GDM1 (cell line): ENCODE data around the gene EPN3.

Experiments
- DNase-seq: peaks from one replicate; lab custom pipeline; 2025; lab: John Stamatoyannopoulos, UW

The EPN3 gene

DNA sequence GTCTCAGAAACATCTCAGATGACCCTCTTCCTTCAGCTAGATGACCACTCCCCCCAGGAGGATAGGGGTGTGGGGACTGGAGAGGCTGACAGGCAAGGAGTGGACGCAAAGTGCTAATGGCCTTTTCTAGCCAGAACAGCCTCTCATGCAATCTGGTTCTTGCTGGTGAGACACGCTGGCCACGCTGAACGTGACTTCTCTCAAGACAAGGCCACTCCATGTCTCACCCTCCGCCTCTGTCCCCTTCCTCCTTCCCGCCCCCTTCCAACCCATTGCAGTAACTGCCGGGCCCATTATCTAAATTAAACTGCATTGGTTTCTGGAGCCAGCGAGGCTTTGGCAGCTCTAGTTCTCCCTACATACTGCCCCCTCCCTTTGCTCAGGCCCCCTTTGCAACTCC lies 37.5 kb downstream of the EPN3 start:
- DNase-seq, result no peak

DNA sequence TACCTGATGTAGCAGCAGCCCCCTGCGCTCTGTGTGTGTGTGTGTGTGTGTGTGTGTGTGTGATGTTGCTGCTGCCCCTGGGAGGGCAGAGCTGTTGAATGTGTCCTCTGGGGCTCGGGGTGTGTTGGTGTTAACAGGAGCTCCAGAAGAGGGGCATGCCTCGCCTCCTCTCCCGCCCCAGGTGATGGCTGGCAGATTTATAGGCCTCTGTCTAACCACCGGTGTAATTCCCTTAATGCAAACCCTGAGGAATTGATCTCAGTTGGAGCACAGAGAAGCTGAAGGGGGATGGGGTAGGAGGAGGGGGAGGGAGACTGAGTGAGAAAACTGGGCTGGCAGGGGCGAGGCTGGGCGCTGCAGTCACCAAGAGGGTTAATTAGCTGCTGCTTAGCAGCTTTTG lies 38.0 kb downstream of the EPN3 start:
- no peak for DNase-seq

DNA sequence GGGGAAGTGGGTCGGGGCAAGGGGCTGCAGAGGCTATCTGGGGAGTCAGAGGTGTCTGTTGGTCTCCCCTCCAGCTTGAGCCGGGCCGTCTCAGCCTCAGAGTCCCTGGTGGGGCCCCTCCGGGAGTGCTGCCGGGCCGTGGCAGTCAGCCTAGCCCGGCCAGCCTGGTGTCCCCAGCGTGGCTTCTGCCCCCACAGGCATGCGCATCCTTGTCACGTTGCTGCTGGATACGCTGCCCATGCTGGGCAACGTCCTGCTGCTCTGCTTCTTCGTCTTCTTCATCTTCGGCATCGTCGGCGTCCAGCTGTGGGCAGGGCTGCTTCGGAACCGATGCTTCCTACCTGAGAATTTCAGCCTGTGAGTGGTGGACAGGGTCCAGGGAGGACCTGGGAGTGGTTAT lies 39.1 kb downstream of the EPN3 start:
- DNase-seq, result no peak

DNA sequence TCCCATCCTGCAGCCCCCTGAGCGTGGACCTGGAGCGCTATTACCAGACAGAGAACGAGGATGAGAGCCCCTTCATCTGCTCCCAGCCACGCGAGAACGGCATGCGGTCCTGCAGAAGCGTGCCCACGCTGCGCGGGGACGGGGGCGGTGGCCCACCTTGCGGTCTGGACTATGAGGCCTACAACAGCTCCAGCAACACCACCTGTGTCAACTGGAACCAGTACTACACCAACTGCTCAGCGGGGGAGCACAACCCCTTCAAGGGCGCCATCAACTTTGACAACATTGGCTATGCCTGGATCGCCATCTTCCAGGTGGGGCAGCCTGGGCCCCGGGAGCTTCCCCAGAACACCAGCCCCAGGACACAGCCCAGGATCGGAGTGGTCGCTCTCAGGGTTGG lies 40.0 kb downstream of the EPN3 start:
- no peak for DNase-seq

DNA sequence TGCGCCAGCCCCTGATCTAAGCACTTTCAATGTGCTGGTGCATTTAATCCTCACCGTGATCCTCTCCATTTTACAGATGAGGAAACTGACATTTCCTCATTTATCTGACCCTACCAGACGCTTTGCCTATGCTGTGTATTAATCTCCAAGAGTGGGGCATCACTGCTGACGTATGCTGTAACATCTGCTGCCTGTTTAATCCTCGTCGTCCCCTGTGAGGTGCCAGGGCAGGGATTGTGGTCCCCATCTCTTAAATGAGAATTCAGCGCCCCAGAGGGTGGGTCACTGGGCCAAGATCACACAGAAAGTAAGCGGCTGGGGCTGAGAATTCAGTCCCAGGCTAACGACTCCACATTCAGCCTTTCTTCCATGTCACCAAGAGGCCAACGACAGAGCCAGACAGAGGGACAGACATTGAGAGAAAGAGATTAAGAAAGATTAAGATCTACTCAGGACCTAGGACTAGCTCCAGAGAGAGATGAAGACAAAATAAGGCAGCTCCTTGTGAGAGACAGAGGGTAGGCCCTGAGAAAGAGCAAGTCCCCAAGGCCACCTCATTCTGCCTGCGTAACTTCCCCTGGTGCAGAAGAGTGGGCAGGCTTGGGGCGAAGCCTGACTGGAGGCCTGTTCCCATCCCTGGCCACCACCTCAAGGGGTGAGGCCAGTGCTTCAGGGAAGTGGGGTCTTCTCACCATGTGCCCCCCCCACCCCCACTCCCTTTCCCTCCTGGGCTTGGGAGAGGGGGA lies 41.5 kb downstream of the EPN3 start:
- DNase-seq, result no peak

DNA sequence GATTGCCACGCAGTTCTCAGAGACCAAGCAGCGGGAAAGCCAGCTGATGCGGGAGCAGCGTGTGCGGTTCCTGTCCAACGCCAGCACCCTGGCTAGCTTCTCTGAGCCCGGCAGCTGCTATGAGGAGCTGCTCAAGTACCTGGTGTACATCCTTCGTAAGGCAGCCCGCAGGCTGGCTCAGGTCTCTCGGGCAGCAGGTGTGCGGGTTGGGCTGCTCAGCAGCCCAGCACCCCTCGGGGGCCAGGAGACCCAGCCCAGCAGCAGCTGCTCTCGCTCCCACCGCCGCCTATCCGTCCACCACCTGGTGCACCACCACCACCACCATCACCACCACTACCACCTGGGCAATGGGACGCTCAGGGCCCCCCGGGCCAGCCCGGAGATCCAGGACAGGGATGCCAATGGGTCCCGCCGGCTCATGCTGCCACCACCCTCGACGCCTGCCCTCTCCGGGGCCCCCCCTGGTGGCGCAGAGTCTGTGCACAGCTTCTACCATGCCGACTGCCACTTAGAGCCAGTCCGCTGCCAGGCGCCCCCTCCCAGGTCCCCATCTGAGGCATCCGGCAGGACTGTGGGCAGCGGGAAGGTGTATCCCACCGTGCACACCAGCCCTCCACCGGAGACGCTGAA lies 43.2 kb downstream of the EPN3 start:
- no peak for DNase-seq

DNA sequence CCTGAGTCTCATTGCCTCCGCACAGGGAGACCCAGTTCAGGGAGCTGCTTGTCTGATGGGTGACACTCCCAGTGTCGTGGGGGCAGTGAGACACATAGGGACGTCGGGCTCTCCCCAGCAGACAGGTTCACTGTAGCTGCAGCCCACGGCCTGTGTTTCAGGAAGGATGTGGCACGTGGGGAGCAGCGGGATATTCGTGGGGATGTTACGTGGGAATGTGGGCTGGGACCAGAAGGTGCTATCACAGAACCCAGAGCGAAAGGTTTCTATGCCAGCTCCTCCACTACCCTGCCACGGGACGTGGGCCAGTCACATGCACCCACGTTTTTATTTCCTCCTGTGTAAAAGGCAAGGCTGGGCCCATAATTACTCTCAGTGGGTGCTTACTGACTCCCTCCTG lies 44.3 kb downstream of the EPN3 start:
- DNase-seq, result no peak

DNA sequence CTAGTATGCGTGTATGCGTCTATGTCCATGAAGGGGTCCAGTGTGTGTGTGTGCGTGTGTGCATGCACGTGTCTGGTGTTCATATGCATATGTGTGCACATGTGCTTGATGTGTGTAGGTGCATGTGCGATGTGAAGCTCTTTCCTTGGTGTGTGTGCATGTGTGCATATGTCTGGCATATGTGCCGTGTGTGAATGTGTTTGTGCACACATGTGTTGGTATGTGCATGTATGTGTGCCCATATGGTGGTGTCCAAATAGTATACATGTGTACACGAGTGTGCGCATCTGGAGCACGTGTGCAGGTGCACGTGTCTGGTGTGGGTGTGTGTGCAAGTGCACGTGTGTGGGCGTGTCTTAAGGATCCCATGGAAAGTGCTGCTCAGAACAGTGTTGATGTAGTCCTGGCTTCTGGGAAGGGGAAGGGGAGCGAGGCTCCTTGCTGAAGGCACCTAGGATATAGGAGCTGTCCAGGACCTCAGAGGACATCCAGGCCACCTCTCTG lies 45.0 kb downstream of the EPN3 start:
- DNase-seq, result no peak

DNA sequence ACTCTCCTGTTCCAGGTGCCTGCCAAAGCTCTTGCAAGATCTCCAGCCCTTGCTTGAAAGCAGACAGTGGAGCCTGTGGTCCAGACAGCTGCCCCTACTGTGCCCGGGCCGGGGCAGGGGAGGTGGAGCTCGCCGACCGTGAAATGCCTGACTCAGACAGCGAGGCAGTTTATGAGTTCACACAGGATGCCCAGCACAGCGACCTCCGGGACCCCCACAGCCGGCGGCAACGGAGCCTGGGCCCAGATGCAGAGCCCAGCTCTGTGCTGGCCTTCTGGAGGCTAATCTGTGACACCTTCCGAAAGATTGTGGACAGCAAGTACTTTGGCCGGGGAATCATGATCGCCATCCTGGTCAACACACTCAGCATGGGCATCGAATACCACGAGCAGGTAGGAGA lies 45.6 kb downstream of the EPN3 start:
- DNase-seq, result no peak

DNA sequence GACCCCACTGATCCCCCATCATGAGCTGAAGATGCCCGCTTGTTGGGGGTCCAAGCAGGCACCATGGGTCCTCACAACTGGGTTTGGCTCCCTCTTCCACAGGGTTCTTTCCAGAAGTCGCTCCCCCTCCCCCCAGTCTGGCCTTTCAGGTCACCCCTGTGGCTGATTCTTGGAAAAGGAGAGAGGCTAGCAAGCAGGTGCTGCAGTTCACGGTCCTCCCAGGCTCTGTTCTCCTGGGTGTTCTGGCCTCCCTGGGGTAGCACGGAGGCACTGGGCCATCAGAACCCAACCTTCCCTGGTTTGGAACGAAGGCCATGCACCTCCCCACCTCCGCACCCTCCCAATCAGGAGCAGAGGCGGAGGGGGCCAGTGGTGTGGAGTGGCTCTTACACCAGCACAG lies 46.9 kb downstream of the EPN3 start:
- DNase-seq, result no peak

DNA sequence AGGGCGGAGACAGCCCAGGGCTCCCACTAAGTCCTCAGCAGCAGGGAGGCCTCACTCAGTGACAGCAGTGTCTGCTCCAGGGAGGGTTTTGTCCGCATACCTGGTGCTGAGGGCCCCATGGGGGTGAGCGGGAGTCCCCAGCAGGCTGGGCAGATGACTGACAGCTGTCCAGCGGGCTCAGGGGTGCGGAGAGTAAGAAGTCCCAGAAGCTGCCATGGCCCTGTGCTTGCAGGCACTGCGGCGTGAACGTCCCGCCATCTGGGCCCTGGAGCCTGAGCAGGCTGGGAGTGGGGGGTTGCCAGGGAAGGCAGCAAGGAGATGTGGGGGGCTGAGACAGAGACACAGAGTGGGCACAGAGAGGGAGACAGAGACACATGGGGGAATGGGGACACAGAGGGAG lies 48.1 kb downstream of the EPN3 start:
- DNase-seq, result no peak

DNA sequence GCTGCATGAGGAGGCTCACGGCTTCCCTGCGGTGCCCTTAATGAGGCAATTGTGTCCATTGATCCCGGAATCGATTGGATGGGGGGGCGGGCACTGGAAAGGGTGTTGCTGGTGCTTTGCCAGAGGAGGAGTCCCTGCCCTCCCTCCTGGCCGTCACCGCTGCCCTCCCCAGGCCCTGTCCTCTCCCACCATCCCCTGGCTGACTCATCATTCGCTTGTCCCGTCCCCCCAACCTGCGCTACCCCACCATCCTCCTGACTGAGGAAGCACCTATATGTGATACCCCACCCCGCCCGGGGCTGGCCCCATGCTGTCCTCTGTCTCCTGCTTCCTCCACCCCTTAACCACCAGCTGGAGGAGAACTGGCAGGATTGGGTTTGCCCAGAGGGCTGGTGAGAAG lies 48.8 kb downstream of the EPN3 start:
- no peak for DNase-seq

DNA sequence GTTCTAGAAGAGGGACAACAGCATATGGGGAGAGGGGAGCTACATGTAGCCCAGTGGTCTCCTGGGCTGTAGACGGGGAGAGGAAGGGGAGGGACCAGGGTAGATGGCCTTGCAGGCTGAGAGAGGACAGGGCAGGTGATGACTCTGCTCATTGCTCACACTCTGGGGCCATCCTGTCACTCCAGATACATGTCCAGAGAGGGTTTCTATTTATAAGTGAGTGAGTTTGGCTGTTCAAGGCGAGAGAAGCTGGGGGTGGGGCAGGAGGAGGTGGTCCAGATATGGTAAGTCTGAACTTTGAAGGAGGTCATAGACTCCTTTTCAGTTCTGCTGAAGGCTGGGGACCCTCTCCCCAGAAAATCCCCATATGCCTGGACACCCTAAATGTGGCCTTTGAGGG lies 50.2 kb downstream of the EPN3 start:
- DNase-seq, result no peak

DNA sequence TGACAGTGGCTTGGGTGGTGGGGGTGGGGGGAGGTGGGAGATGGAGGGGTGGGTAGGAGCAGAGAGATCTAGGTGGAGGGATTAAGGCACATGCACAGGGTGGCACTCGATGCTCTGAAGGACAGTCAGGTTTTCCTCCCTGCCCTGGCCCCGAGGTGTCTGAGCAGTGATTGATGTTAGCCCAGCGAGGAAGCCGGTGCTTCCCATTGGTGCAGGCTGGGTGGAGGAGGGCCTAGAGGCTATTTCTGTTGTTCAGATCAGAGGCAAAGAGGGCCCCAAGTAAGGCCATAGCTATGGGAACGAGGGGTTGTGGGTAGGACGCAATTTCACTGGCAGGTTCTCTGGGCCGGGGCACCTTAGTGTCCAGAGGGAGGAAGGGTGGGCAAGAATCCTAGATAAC lies 51.1 kb downstream of the EPN3 start:
- no peak for DNase-seq

DNA sequence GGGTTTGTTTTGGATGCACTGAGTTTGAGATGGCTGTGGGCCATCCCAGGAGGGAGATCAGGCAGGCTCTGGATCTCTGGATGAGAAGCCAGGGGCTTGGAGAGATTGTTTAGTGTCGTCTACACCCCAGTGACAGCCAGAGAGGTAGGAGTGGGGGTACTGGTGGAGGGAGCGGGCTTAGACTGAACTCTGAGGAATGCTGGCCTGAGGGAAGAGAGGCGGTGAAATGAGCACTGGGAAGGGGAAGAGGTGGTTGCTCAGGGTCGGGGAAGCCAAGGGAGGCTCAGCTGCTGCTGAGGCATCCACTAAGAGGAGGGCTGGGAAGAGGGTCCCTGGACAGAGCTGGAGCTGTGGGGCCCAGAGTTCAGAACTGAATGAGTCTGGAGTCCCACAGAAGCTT lies 51.6 kb downstream of the EPN3 start:
- DNase-seq, result no peak

DNA sequence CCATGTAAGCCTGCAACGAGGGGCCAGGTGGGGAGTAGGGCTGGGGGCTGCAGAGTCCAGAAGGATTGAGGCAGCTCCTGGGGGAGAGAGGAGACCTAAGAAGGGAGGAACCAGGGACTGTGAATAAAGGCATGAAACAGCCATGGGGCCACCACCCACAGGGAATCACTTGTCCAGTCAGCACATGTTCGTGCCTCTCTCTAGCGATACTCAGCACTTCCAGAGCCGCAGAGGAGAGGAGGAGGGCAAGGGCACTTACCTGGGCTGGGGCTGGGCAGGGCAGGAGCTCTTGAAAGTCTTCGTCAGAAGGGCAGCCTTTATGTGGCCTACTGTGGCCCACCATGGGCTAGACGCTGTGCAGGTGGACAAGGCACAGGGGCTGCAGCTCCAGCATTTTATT lies 52.2 kb downstream of the EPN3 start:
- no peak for DNase-seq

DNA sequence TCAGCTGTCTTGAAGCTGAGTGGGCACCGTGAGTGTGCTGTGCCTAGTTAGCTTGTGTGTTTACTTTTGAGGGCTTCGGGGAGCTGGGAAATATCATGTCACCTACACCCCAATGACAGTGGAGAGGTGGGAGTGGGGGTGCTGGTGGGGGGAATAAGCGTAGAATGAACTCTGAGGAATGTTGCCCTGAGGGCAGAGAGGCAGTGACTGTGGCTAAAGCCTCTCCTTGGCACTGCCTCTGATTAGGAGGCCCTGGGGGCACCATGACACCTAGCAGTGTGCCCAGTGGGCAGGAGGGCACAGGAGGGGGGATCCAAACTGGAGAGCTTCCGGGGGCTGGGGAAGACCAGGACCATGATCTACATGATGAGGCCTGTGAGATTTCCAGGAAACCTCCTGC lies 52.8 kb downstream of the EPN3 start:
- no peak for DNase-seq

DNA sequence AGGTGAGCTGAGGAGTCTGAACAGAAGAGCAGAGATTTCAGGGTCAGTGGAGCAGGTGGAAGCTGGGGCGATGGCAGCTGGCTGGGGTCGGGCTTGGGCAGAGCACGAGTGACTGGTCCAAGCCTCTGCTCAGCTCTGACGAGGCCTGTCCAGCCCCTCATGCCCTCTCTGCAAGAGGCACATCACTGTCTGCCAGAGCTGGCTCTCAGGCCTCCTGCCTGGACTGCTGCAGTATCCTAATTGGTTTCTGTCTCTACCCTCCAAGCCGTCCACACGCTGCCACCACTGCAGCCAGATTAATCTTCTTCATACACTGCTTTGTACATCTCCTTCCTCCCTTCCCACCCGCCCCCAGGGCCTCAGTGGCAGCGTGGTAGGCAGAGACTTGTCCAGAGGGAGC lies 53.4 kb downstream of the EPN3 start:
- no peak for DNase-seq

DNA sequence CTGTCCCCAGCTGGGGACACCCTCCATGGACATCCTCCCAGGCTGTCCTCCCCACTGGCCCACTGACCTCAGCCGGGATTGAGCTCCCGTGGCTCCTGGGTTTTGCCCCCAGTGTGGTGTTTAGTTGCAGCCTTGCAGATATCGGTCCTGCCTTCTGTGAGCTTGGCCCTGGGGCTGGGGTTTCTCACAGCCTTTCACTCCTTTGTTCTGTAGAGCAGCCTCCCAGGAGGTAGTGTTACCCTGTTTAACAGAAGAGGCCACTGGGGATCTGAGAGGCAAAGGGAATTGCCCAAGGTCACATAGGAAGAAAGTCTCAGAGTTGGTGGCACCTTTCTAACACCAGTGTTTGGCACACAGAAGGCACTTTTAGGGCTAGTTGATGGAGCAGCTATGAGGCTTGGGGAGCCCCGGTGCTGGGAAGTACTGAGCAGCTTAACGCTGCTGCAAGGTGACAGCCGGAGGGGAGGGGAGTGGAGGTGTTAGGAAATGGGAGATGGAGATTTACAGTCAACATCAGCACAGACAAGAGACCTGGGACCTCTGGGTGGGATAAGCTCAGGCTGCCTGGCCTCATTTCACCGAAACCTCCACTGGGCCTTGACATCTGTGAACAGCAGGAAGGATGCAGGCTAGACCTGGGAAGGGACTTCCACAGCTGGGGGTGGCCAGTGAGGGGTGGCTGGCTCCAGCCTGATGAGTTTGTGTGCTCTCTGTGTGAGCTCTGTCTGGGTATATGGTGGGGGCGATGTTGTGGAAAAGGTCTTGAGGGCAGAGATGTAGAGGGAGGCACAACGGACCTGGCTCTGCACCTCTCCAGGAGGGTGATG lies 54.1 kb downstream of the EPN3 start:
- no peak for DNase-seq

DNA sequence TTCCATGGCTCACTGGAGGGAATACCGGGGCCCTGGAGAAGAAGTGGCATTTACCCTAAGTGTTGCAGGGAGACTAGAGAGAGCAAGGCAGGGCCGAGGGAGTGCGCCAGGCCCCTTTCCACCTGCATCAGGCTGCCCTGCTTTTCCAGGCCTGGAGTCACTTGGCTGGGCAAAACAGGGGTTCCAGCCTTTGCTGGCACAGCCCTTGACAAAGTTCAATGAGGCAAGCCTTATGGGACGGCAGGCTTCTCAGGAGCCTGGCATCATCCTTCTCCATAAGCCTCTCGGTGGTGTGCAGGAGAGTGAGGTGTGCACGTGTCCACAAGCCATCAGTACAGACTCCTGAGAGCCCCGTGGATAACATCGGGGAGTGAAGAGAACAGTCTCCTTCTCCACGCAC lies 55.0 kb downstream of the EPN3 start:
- DNase-seq, result no peak

DNA sequence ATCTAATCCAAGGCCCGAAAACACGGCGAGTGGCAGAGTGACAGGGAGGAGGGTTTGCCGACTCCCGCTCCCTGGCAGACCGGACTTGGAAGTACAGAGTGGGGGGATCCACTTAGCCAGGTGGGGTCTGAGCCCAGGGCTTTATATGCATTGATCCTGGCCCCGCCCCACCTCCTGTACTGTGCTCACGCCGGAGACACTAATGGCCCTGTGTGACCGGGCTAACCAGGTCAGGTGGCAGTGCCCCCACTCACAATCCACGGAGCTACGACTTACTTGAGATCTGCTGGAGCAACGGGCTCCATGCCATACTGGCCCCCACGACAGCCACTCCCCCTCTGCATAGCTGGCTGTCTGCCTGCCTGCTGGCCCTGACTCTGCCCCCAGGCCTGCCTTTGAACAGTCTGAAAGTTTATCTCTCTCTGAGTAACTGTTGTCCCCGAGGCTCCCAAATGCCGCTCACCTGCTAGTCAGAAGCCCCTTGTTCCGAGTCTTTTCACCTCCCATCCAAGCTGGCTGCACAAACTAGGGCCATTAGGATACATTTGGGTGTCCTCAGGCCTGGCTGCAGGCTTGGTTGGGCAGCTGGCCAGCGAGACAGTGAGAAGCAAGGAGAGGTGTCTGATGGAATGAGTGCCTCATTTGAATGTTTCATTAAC lies 56.0 kb downstream of the EPN3 start:
- no peak for DNase-seq

DNA sequence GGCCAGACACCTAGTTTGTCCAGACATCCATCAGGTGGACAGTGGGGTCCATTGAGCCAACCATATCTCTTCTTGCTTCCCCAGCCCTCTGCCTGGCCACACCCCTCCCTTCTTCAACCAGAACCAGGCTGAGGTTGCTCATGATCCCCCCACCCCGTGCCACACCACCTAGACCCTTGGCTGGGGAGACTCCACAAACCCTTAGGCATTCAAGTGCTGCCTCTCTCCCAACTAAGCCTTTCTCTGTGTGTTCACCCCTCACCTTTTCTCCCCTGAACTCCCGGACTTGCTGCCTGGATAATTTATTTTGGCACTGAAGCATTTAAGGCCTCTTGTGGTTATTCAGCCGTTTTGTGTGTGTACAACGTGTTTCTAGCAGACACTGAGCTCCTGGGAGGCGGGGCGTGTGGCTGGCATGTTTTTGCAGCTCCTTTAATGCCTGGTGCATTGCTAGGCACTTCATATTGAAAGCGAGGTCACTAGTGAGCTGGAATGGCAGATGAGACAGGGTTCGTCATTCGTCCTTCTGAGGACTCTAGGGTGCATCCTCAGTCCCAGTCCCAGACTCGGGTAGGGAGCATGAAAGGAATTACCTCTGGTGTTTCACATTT lies 56.7 kb downstream of the EPN3 start:
- no peak for DNase-seq
